GM19043 (cell line): Measurements from ENCODE around the gene LRRC15.

Experiments
- ATAC-seq: cut with Tn5 transposase; IDR thresholded peaks from one replicate; pipeline ENCODE4 v1.9.1; 2021; ENCODE audit warnings: low read depth; ENCODE audit not compliant: unreplicated experiment

LRRC15 gene

GRCh38 chr3:194386066-194386465, 16.5 kb upstream of the LRRC15 start:
- no peak for ATAC-seq

- no peak for ATAC-seq
Observed at GRCh38 chr3:194384569-194385001, 15.0 kb upstream of the LRRC15 start.

DNA sequence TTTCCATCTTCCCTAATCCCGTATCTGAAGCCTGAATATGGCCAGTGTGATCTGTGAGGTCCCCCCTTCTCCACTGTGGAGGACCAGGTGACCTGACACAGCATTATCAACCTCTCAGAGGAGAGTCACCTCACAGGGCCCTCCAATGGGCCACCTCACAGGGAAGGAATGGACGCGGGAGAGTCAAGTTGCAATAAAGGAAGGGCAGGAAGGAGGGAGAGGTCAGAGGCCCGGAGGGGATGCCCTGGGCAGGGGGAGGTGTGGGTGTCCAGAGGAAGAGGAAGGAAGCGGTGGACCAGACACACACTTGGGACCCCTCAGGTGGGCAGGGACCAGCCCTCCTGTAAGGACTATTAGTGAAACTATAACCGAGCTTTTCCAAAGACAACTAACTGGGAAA, 14.6 kb upstream of the LRRC15 start:
- ATAC-seq, result no peak

DNA sequence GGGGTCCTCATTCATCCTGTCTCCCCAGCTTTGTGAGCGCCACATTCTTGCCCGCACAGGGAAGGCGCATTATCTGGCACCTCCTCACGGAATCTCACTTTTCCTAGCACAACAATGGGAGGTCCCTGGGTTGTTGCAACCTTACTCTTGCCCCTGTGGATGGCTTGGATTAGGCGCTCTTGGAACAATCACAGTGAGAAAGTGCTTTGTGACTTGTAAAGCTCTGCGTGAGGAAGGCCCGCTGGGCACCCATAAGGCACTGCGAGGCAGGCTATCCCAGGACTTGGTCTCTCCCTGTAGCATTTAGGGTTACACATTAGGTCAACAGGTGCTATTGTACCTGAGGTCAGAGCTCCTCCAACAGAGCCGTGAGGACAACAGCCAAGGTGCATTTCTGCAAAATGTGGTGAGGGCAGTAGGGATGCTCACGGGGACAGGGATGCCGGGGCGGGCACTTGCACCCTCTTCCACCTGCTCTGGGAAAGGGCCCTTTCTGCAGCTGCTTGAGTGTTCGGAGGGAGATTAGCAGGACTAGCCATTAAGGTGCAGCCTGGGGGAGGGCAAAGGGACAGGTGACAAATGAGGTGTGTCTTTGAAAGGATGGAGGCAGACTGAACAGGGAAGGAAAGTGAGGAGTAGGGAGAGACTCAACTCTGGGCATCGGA, 13.9 kb upstream of the LRRC15 start:
- no peak for ATAC-seq

GRCh38 chr3:194382892-194383223, 13.3 kb upstream of the LRRC15 start:
- ATAC-seq, result no peak

DNA sequence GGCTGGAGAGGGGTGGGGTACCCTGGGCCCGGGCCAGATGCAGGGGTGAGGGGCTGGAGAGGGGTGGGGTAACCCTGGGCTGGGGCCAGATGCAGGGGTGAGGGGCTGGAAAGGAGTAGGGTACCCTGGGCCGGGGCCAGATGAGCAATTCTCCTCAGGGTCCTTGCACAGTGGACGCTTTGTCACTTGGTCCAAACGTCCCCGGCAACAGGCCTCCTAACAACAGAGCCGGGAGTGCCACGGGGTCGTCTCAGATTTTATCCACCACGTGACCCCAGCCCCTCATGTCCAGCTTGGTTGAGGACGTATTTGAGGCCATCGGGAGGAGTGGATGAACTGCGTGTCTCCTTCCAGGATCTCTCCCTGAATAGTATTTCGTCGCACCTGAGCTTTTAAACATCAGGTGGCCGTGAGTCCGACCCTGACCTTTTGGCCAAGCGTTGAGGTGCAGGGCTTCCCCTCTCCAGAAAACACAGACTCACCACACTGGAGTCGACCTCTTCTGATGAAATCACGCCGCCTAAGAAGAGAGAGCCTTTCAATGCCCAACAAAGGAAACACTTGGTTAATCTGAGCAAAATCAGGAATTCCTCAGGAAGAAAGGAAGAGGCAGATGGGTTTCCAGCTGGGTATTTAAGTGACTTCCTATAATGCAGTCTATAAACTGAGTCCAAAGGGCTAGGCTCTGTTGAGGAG, 12.8 kb upstream of the LRRC15 start:
- no peak for ATAC-seq

GRCh38 chr3:194381460-194381875, 11.9 kb upstream of the LRRC15 start:
- ATAC-seq, result no peak

GRCh38 chr3:194380326-194380725, 10.8 kb upstream of the LRRC15 start:
- no peak for ATAC-seq

DNA sequence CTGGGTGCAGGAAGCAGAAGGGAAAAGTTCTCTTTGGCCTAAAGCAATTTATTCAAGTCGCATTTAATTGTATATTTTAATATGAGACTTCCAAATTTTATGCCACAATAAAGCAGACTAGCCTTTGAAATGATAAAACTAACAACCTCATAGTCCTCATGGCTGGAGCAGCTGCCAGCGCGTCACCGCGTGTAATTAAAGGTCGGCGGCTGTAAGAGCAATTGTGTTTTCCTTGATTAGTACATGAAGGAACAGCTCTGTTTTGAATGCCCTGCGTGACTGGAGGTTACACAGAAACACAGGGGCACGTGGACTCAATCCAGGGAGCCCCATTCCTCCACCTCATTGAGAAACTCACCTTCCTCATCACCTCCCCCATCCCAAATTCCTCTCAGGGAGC, 10.1 kb upstream of the LRRC15 start:
- no peak for ATAC-seq

DNA sequence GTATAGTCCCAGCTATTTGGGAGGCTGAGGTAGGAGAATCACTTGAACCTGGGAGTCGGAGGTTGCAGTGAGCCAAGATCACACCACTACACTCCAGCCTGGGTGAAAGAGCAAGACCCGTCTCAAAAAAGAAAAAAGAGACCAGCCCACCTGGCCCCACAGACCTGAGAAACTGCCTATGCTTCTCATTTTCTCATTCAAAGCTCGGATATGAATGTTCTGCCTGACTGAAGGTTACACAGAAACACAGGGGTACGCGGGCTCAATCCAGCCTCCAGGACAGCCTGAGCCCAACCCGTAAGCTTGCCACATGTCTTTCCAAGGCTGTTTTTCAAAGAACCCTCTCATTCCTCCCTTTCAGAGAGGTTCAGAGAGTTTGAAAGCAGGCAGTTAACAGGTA, 9.7 kb upstream of the LRRC15 start:
- no peak for ATAC-seq

DNA sequence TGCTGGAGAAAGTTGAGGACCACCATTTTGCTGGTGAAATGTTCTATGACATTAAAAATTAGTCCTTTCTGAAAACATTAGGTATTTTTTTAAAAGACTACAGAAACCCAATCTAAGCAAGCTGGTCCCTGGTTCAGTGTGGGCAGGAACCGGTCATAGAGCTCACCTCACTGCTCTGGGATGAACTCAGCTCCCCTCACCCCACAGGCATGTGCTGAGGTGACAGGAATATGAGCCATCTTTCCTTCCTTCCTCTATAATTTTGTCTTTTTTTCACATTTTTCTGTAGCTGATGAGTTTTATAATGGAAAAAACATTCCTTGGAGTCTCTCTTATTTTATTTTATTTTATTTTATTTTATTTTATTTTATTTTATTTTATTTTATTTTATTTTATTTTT, 8.2 kb upstream of the LRRC15 start:
- no peak for ATAC-seq

GRCh38 chr3:194376241-194376560, 6.7 kb upstream of the LRRC15 start:
- no peak for ATAC-seq

GRCh38 chr3:194375473-194376240, 6.1 kb upstream of the LRRC15 start:
- ATAC-seq, result no peak

DNA sequence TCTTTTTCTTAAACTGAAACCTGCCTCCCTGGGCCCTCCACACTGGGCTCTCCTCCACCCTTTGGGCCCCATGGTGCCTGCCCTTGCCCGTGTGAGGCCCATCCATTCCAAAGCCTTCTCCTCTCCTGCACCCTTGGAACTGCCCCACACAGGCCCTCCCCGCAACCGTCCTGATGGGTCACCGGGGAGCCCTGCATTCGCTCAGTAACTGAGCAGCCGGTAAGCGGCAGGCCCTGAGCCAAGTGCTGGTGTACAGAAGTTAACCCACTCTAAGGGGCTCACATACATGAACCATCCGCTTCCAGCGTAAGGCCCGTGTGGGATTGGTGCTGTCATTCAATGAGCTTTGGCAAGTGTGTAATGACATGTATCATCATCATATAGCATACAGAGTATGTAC, 5.4 kb upstream of the LRRC15 start:
- ATAC-seq, result no peak

DNA sequence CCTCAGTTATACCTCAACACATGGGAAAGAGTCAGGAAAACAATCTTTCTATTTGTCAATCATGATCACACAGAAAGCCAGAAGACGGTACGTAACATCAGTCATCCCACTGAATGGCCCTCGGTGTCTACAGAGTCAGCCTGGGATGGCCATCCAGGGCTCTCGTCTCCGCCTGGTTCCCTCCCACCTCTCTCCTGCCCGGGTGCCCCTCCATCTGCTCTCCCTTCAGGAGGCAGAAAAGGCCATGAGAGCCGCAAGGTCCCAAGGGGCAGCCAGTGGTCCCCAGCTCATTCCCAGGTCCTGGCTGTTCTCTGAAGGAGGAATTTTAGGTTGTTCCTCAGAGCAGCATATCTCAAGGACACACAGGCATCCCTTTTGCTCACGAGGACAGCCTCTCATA, 4.4 kb upstream of the LRRC15 start:
- no peak for ATAC-seq

- no peak for ATAC-seq
Observed at GRCh38 chr3:194373028-194373427, 3.5 kb upstream of the LRRC15 start.

DNA sequence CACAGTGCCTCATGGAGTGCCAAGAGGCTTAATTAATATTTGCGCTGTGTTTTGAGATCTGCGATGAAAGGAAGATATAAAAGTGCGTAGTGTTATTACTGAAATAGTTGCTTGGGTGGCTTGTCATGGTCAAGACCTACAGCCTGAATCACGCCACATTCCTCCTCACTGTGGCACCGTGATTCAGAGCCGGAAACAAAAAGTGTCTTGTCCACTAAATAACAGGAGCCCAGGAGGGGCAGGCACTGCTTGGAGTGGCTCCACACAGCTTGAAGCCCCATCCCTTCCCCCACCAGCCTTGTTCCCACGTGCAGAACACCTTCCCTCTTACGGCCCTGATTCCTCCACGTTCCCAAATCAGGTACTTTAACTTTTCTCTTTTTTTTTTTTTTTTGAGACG, 1.2 kb upstream of the LRRC15 start:
- ATAC-seq, result no peak

DNA sequence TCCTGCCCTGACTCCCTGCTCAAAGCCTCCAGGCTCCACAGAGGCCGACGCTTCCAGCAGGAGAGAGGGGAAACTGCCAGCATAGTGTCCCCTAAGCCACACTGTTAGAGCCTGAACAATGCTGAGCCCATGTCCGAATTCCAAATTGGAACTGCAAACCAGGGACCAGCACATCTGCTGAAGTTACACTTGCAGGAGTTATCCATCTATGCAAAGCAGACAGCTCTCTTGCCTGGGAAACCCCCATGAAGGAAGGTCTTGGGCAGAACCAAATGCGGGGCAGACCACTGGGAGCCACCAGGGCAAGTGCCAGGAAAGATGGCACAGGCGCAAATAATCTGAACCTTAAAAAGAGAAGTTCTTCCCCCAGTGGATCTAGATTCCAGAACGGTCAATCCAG, 625 bp downstream of the LRRC15 start:
- no peak for ATAC-seq

GRCh38 chr3:194367992-194368841, 1.3 kb downstream of the LRRC15 start:
- ATAC-seq, result no peak

GRCh38 chr3:194365978-194366490, 3.5 kb downstream of the LRRC15 start:
- ATAC-seq, result no peak

GRCh38 chr3:194365526-194365925, 4.0 kb downstream of the LRRC15 start:
- ATAC-seq, result no peak
